Measurements from ENCODE around the gene ZIM2. TPM values are rescaled to one million over a fixed set of nuclear protein-coding genes. Genes with fewer than 3 reads are reported as not detected.

ZIM2 gene
- total and polyA plus RNA-seq, 9 of the 15 experiments (the other 6 are each of a cell fraction or from before 2014, with no cell fraction given), result not detected

- in situ Hi-C loops (cut with MboI) (no loop called here), intact Hi-C loops (cut with micrococcal nuclease) (no loop called here)
- no peaks in the 10 kb centered on the region for H3K27me3 ChIP-seq (ENCODE audit: control insufficient read depth in 2 of 2, insufficient read depth in 2 of 2, low read length in 2 of 2)
- no peak overlapping the region for H3K27ac ChIP-seq (ENCODE audit: extremely low read depth, low read depth, low read length)
- ChIA-PET POLR2A (no interaction called here), CTCF (ENCODE audit: low intra/inter-chr PET ratio) (no interaction called here)
- no peak overlapping the region for H3K9ac ChIP-seq (ENCODE audit: insufficient read depth in 1 of 2, low read depth in 2 of 2, low read length in 2 of 2)
- H3K4me3 ChIP-seq, result no peak overlapping the region
- no TSS peak for BruUV-seq (replicated peaks)
- no peaks in the 10 kb centered on the region for H4K20me1 ChIP-seq (replicated peaks; ENCODE audit: control insufficient read depth, insufficient read depth, low read length)
- no peak overlapping the region for H2AFZ ChIP-seq (ENCODE audit: low read depth, low read length)
- H3K9me1 ChIP-seq (ENCODE audit: control insufficient read depth, insufficient read depth, low read length), result no peaks in the 10 kb centered on the region
- H3K9me3 ChIP-seq (replicated peaks; ENCODE audit: control insufficient read depth, insufficient read depth, low read depth, low read length), result no peaks in the 10 kb centered on the region
- H3K79me2 ChIP-seq (ENCODE audit: control insufficient read depth, insufficient read depth, low read length), result no peaks in the 10 kb centered on the region
- DNase-seq (ENCODE audit: extremely low read depth in 1 of 4, low spot score in 3 of 4), result no peak
- no peak overlapping the region for H3K4me2 ChIP-seq (ENCODE audit: insufficient read depth, low read length)
- H3K36me3 ChIP-seq (ENCODE audit: control insufficient read depth, insufficient read depth, low read length), result no peaks in the 10 kb centered on the region
- FAIRE-seq, result no peak
- no peak for ATAC-seq
- WGBS (ENCODE audit: insufficient coverage, low coverage, missing lambda C conversion rate), result 4% methylated on average over 3 of the region's 3 CpGs
- H3K4me1 ChIP-seq (replicated peaks in 1 of 2; ENCODE audit: control insufficient read depth in 2 of 2, insufficient read depth in 2 of 2, low read length in 2 of 2), result no peaks in the 10 kb centered on the region
- TF ChIP-seq, protein P1, sequence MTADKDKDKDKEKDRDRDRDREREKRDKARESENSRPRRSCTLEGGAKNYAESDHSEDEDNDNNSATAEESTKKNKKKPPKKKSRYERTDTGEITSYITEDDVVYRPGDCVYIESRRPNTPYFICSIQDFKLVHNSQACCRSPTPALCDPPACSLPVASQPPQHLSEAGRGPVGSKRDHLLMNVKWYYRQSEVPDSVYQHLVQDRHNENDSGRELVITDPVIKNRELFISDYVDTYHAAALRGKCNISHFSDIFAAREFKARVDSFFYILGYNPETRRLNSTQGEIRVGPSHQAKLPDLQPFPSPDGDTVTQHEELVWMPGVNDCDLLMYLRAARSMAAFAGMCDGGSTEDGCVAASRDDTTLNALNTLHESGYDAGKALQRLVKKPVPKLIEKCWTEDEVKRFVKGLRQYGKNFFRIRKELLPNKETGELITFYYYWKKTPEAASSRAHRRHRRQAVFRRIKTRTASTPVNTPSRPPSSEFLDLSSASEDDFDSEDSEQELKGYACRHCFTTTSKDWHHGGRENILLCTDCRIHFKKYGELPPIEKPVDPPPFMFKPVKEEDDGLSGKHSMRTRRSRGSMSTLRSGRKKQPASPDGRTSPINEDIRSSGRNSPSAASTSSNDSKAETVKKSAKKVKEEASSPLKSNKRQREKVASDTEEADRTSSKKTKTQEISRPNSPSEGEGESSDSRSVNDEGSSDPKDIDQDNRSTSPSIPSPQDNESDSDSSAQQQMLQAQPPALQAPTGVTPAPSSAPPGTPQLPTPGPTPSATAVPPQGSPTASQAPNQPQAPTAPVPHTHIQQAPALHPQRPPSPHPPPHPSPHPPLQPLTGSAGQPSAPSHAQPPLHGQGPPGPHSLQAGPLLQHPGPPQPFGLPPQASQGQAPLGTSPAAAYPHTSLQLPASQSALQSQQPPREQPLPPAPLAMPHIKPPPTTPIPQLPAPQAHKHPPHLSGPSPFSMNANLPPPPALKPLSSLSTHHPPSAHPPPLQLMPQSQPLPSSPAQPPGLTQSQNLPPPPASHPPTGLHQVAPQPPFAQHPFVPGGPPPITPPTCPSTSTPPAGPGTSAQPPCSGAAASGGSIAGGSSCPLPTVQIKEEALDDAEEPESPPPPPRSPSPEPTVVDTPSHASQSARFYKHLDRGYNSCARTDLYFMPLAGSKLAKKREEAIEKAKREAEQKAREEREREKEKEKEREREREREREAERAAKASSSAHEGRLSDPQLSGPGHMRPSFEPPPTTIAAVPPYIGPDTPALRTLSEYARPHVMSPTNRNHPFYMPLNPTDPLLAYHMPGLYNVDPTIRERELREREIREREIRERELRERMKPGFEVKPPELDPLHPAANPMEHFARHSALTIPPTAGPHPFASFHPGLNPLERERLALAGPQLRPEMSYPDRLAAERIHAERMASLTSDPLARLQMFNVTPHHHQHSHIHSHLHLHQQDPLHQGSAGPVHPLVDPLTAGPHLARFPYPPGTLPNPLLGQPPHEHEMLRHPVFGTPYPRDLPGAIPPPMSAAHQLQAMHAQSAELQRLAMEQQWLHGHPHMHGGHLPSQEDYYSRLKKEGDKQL (CRISPR knock-in tag; IDR thresholded peaks at IDR 0.05; ENCODE audit: borderline replicate concordance), result no peak
- no peak for TF ChIP-seq HNRNPK (IDR thresholded peaks at IDR 0.05; ENCODE audit: low read depth, low read length, poor library complexity, severe bottlenecking)
- no peak for TF ChIP-seq FOXM1 (IDR thresholded peaks at IDR 0.05; ENCODE audit: low read depth)
- TF ChIP-seq FOXM1 (CRISPR knock-in tag; IDR thresholded peaks at IDR 0.05; ENCODE audit: low read depth), result no peak
- TF ChIP-seq PML (IDR thresholded peaks at IDR 0.05; ENCODE audit: low read length), result no peak
- no peak for TF ChIP-seq MEF2A (IDR thresholded peaks at IDR 0.05; ENCODE audit: control insufficient read depth, low read depth, low read length)
- TF ChIP-seq, protein P2, sequence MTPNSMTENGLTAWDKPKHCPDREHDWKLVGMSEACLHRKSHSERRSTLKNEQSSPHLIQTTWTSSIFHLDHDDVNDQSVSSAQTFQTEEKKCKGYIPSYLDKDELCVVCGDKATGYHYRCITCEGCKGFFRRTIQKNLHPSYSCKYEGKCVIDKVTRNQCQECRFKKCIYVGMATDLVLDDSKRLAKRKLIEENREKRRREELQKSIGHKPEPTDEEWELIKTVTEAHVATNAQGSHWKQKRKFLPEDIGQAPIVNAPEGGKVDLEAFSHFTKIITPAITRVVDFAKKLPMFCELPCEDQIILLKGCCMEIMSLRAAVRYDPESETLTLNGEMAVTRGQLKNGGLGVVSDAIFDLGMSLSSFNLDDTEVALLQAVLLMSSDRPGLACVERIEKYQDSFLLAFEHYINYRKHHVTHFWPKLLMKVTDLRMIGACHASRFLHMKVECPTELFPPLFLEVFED (CRISPR knock-in tag; conservative IDR thresholded peaks at IDR 0.05), result no peak
- TF ChIP-seq CBFA2T2 (conservative IDR thresholded peaks at IDR 0.05), result no peak
- TF ChIP-seq ZNF280A (IDR thresholded peaks at IDR 0.05; ENCODE audit: low read depth, partially characterized antibody), result no peak
- no peak for TF ChIP-seq SREBF1 (IDR thresholded peaks at IDR 0.05; ENCODE audit: borderline replicate concordance, low read depth, low read length)
- TF ChIP-seq ZBTB43 (CRISPR knock-in tag; IDR thresholded peaks at IDR 0.05), result no peak
- no peak for TF ChIP-seq MAFF (IDR thresholded peaks at IDR 0.05; ENCODE audit: low read length)
- no peak for TF ChIP-seq BDP1 (IDR thresholded peaks at IDR 0.05; ENCODE audit: insufficient read depth, insufficient read length)
- TF ChIP-seq CREB1 (IDR thresholded peaks at IDR 0.05), result no peak
- no peak for TF ChIP-seq CREB1 (CRISPR knock-in tag; IDR thresholded peaks at IDR 0.05)
Measured at GRCh38 chr19:56875717-56876116, 35.2 kb upstream of the ZIM2 start.
